GM12878 (cell line): ENCODE measurements around the gene MYO3B. TPM values are rescaled to one million over a fixed set of nuclear protein-coding genes. Genes with fewer than 3 reads are reported as not detected.

Source experiments
- ATAC-seq: fragments of 200-7000 bp; cut with Tn5 transposase; 3 replicates; pipeline ENCODE4 v1.9.1; 2020; ENCODE audit warnings: mild to moderate bottlenecking, moderate library complexity
- BruUV-seq: library from RNA; stranded (reverse); fragments of 400-500 nt; replicated peaks from 2 replicates; lab custom pipeline; 2021; lab: Mats Ljungman, UMichigan
- CTCF ChIA-PET: fragments of 300-600 bp; sonication (Branson Sonifier 250); formaldehyde crosslinking; extraction: SDS; loops from one replicate; lab custom pipeline; 2021; ENCODE audit warnings: inconsistent platforms; lab: Yijun Ruan, JAX
- POLR2A ChIA-PET: fragments of 350-600 bp; formaldehyde crosslinking; extraction: SDS; loops from one replicate; lab custom pipeline; 2021; ENCODE audit warnings: inconsistent platforms; lab: Charles Lee
- RAD21 ChIA-PET: fragments of 300-600 bp; sonication (Branson Sonifier 250); formaldehyde crosslinking; loops from one replicate; lab custom pipeline; 2023; ENCODE audit warnings: antibody characterized with exemption; ENCODE audit not compliant: unreplicated experiment; lab: Charles Lee
- SMC1A ChIA-PET: fragments of 300-600 bp; sonication (Branson Sonifier 250); formaldehyde crosslinking; loops from one replicate; lab custom pipeline; 2023; ENCODE audit not compliant: unreplicated experiment, uncharacterized antibody; lab: Charles Lee
- DNase-seq: peaks from one replicate; pipeline ENCODE4 v3.0.0-alpha.2; 2011; ENCODE audit warnings: low read depth, low spot score
- FAIRE-seq: peaks from 3 replicates; lab custom pipeline; 2011; peaks lifted over from hg19 to GRCh38; lab: Jason Lieb, UNC
- H2AFZ ChIP-seq: 2 replicates; pipeline ENCODE4 v1.6.0; 2011; ENCODE audit warnings: low read depth, low read length, control low read depth; ENCODE audit not compliant: control insufficient read depth
- H3K27ac ChIP-seq: 2 replicates; pipeline ENCODE4 v1.5.1; 2011; ENCODE audit warnings: control low read depth; ENCODE audit not compliant: control insufficient read depth, insufficient read depth
- H3K27me3 ChIP-seq, 2 experiments: replicated peaks in 1 of 2; 2 replicates each; pipeline versions ENCODE4 v1.6.0 to v1.6.1; 2011; ENCODE audit warnings: low read length in 1 of 2; ENCODE audit not compliant: control insufficient read depth in 2 of 2, insufficient read depth in 2 of 2
- H3K36me3 ChIP-seq, 2 experiments: 2 replicates each; pipeline ENCODE4 v1.5.1; 2011; ENCODE audit warnings: low read length in 1 of 2; ENCODE audit not compliant: control insufficient read depth in 2 of 2, insufficient read depth in 2 of 2
- H3K4me1 ChIP-seq: 2 replicates; pipeline ENCODE4 v1.6.1; 2011; ENCODE audit warnings: mild to moderate bottlenecking, low read length, moderate library complexity, mixed read lengths; ENCODE audit not compliant: control insufficient read depth, insufficient read depth
- H3K4me2 ChIP-seq: 2 replicates; pipeline ENCODE4 v1.6.0; 2011; ENCODE audit warnings: control low read depth; ENCODE audit not compliant: control insufficient read depth, insufficient read depth
- H3K4me3 ChIP-seq: fragments of 200-600 bp; sonication (generic); 2 replicates; pipeline ENCODE4 v1.5.1; 2016
- H3K79me2 ChIP-seq: 2 replicates; pipeline ENCODE4 v1.6.0; 2011; ENCODE audit warnings: low read length; ENCODE audit not compliant: control insufficient read depth, insufficient read depth
- H3K9ac ChIP-seq: 2 replicates; pipeline ENCODE4 v1.8.0; 2011; ENCODE audit warnings: low read length, control low read depth, mixed read lengths; ENCODE audit not compliant: control insufficient read depth, insufficient read depth
- H3K9me3 ChIP-seq: replicated peaks from 3 replicates; pipeline ENCODE4 v1.5.1; 2011; ENCODE audit warnings: mild to moderate bottlenecking, low read length; ENCODE audit not compliant: control insufficient read depth, insufficient read depth
- H4K20me1 ChIP-seq: 2 replicates; pipeline ENCODE4 v1.6.0; 2011; ENCODE audit not compliant: control insufficient read depth, insufficient read depth
- CREM ChIP-seq: IDR thresholded peaks from 2 replicates; pipeline ENCODE4 v1.6.1; 2014; ENCODE audit warnings: antibody characterized with exemption, low read depth
- HCFC1 ChIP-seq: fragments of 150-350 bp; IDR thresholded peaks from 2 replicates; pipeline ENCODE4 v1.6.1; 2014; ENCODE audit warnings: low read length
- RAD51 ChIP-seq: fragments of 450-650 bp; IDR thresholded peaks from 2 replicates; pipeline ENCODE4 v1.6.1; 2016; ENCODE audit warnings: moderate library complexity, mild to moderate bottlenecking, inconsistent platforms
- REST ChIP-seq: IDR thresholded peaks from 2 replicates; pipeline ENCODE4 v1.6.1; 2012; ENCODE audit warnings: mild to moderate bottlenecking, low read depth, low read length
- WGBS: methylation state at CpG from one replicate; pipeline ENCODE4 v1.1.6; 2016; ENCODE audit warnings: low lambda C conversion rate; ENCODE audit not compliant: insufficient replicate concordance, insufficient coverage; ENCODE audit errors: missing lambda C conversion rate; 5-methylcytosine and 5-hydroxymethylcytosine counted together
- in situ Hi-C: fragments of 300-500 bp; cut with MboI; formaldehyde crosslinking; loops from 9 replicates; pipeline ENCODE4 v1.14.3; 2018; ENCODE audit warnings: mixed read lengths
- intact Hi-C: fragments of 100-400 bp; cut with micrococcal nuclease; formaldehyde crosslinking; loops from one replicate; pipeline ENCODE4 v1.14.2; 2022; ENCODE audit not compliant: unreplicated experiment
- polyA plus RNA-seq, 11 experiments: library from polyadenylated mRNA; depleted of rRNA in 4 of 11; unstranded in 6 of 11; stranded (reverse) in 5 of 11; fragments of >200 nt; fragmentation: Nextera tagmentation in 4 of 11; fragmentation: Illumina TruSeq in 1 of 11; extraction: Ambion mirVana in 4 of 11; extraction: Trizol in 1 of 11; gene quantifications; 1 replicate in 1 of 11; 2 replicates in 10 of 11; pipeline versions ENCODE4 v1.2.1 to v1.2.3, GENCODE V29; 2011 to 2016; ENCODE audit warnings: inconsistent platforms in 2 of 11, missing spikeins in 2 of 11, low read depth in 1 of 11
- total RNA-seq, 4 experiments: library from RNA; depleted of rRNA in 3 of 4; stranded (reverse); fragments of >200 nt in 3 of 4; fragmentation: Illumina TruSeq in 1 of 4; extraction: Trizol in 1 of 4; gene quantifications; 2 replicates each; pipeline versions ENCODE4 v1.2.1 to v1.2.3, GENCODE V29; 2013 to 2021

The MYO3B gene
- total and polyA plus RNA-seq, 10 of the 15 experiments (the other 5 are each of a cell fraction or from before 2014, with no cell fraction given), result 1.1 to 7.1 (median 2.1) TPM

GRCh38 chr2:170276925-170277629 is 99.1 kb downstream of the MYO3B start:
- Histone ChIP-seq H2AFZ (no peak overlapping the region), H3K4me1 (no peaks in the 10 kb centered on the region), H3K36me3 (no peaks in the 10 kb centered on the region), H3K79me2 (no peaks in the 10 kb centered on the region), H3K27ac (no peak overlapping the region), H3K9ac (no peak overlapping the region), H3K4me3 (no peak overlapping the region), H4K20me1 (no peaks in the 10 kb centered on the region), H3K9me3 (no peaks in the 10 kb centered on the region), H3K4me2 (no peak overlapping the region), H3K27me3 (no peaks in the 10 kb centered on the region)
- no peak; the same call in 2 of the 3 replicates for ATAC-seq
- BruUV-seq, result no TSS peak
- SMC1A ChIA-PET, result interaction anchor here (0.5 to 1.0 kb wide), 2 partner anchors 13 to 625 kb away, joined by 3 to 4 read pairs; no protein-coding TSS in a partner anchor
- POLR2A ChIA-PET, result no interaction called here
- CTCF ChIA-PET, result no interaction called here
- TF ChIP-seq RAD51 (no peak), REST (no peak), CREM (no peak), HCFC1 (no peak)
- in situ Hi-C loops, result no loop called here
- RAD21 ChIA-PET, result no interaction called here
- intact Hi-C loops, result no loop called here
- FAIRE-seq, result no peak
- 48% methylated on average over 2 of the region's 2 CpGs for WGBS
- no peak for DNase-seq
